Activated gamma-delta T cell treated with anti-CD3 and anti-CD28 coated beads, Interleukin-2, amount 50 U/mL, for 16 hours (primary cell): ENCODE data around the gene ZNF445.
A peak's percentile ranks its signal among the peaks of the same experiment; 100 is the strongest.
"Not testable (repeated sequence)": the region's sequence is repeated elsewhere in the genome, so short reads cannot be mapped to it uniquely, and the experiment has no call there.

Source experiments
- DNase-seq: peaks from one replicate; pipeline ENCODE4 v3.0.0-alpha.2; 2020; ENCODE audit warnings: low read depth

The ZNF445 gene

DNA sequence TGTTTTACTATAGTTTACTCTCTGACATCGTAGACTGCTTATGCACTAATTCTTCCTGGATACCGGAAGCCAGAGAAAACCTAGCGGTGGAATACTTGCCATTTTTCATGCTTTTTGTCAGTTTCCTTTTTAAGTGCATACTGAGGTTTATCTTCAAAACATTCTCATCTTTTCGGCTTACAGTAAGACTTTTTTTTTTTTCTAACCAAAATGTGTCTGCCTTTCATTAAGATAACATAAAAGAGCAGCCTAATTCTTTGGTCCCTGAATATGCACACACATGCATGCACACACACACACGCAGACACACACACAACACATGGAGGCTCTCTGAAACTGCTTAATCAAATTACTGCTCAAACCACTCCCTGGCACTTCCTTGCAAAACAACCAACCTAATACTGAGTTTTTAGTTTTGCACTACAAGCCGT is 1.3 kb downstream of the ZNF445 start:
- no peak for DNase-seq

DNA sequence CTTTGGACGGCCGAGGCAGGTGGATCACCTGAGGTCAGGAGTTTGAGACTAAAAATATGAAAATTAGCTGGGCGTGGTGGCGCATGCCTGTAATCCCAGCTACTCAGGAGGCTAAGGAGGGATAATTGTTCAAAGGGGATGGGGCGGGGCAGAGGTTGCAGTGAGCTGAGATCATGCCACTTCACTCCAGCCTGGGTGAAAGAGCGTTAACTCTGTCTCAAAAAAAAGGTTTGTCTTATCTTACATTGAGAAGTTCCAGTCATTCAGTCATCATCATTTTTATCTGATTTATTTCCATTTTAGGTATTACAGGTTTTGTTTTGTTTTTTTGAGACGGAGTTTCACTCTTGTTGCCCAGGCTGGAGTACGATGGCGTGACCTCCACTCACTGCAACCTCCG is 2.6 kb downstream of the ZNF445 start:
- DNase-seq, result not testable (repeated sequence)

DNA sequence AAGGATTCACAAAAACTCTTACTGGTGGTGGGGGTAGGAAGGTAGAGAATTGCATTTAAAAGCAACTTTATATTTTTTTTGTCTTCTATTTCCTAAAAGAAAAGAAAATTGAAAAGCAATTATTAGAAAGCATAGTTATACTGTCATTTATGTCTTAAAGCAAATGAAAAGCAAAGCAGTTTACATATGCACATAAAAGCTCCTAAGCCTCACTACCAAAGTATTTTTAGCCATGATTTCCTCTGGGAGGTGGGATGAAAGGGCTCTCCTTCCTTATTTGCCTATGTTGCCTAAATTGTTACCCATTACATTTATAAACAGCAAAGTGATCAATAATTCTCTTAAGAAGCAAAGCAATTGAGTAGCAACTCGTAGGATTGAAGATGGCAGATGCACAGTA is 7.0 kb downstream of the ZNF445 start:
- no peak for DNase-seq

DNA sequence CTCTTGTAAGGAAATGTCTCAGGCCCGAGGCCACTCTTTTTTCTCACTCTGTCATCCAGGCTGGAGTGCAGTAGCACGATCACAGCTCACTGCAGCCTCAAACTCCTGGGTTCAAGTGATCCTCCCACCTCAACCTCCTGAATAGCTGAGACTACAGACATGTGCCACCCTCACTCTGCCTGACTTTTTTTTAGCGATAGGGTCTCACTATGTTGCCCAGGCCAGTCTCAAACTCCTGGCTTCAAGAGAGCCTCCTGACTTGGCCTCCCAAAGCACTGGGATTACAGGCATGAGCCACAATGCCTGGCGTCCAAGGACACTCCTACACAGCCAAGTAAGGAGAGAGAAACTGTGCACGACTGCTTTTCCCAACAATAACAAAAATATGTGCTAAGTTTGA is 7.6 kb downstream of the ZNF445 start:
- DNase-seq, result no peak

DNA sequence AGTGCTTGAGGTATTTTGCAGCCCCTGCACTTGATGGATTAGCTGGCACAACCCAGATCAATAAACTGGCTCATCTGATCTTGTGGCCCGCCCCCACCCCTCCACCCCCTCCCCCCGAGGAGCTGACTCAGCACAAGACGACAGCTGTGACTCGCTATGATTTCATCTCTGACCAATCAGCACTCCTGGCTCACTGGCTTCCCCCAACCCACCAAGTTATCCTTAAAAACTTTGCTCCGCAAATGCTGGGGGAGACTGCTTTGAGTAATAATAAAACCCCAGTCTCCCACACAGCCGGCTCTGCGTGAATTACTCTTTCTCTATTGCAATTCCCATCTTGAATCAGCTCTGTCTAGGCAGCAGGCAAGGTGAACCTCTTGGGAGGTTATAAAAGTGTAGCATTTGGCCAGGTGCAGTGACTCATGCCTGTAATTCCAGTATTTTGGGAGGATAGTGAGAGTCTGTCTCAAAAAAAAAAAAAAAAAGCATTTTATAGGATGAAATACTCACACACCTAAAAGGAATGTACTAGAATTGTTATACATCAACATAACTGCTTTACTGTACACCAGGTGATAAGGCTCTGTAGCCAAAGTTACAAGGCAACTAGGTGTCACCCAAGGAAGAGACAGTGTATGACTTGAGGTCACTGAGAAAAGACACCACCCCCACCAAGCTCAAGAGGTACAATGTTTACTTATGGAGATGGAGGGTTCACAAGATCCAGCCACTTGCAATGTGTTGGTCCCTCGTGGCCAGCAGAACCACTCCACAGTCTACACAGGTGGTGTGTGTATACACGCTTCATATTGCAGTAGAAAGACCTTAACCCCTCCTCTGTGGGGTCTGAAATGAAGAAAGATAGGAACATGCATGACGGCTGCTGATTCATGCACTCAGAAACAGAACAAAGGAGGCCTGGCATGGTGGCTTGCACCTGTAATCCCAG is 8.6 kb downstream of the ZNF445 start:
- DNase-seq, result no peak

DNA sequence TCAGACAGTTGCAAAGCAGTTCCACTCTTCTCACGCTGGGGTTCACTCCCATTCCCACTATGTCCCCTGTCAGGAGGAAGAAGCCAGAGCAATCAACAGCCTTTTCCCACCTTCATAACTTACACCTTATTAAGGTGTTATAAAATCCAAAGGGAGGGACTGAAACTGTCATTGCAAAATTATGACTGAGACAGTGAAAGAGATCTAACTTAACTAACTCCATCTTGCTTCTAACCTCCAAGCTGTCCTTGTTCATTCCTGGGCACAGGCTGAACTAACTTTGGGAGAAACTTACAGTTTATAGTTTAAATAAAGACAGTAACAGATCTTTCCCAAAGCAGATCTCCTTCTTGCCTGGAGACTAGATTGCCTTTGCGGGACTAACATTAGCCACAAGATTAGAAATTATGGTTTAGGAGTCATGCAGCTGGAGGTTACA is 9.4 kb downstream of the ZNF445 start:
- not testable (repeated sequence) for DNase-seq

DNA sequence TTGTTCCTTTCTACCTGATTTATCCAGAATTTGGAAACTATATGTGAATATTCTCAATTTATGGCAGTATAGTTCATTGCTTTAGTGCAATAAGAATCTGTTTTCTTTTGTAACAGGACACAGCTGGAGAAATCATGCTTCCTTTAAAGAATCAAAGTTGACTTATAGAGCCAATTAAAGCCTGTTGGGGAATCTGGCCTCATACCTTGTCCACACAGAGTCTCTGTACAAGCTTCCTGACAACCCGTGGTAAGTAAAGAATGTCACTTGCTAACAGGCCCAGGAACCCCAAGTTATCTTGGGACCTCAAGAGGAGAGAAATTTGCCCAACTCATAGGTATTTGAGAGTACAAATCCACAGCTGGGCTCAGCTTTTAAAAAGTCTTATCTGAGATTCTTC is 10.2 kb downstream of the ZNF445 start:
- no peak for DNase-seq

DNA sequence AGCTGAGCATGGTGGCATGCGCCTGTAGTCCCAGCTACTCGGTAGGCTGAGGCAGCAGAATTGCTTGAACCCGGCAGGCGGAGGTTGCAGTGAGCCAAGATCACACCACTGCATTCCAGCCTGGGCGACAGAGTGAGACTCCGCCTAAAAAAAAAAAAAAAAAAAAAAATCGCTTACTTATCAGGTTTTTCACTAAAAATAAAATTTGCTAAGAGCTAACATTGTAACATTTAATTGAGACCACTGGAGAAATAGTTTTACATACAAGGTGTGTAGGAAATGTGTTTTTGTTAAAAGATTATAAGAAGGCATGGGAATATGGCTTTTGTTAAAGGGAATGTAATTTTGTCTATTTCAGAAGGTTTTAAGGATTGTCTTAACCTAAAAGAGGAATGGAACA is 12.6 kb downstream of the ZNF445 start:
- DNase-seq, result not testable (repeated sequence)

DNA sequence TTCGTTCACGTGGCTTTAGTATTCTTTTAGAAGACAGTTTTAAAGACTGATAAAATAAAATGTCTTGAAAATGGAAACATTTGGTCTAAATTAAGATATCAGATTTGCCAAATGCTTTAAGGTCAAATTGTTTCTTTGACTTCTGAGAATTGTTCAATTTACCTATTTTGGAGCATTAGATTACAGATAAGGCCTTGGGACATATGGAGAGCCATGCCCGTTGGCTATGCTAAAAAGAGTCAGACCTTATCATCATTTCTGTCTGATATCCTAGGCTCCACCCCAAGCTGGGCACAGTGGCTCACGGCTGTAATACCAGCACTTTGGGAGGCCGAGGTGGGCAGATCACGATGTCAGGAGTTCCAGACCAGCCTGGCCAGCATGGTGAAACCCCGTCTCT is 13.0 kb downstream of the ZNF445 start:
- DNase-seq, result no peak

DNA sequence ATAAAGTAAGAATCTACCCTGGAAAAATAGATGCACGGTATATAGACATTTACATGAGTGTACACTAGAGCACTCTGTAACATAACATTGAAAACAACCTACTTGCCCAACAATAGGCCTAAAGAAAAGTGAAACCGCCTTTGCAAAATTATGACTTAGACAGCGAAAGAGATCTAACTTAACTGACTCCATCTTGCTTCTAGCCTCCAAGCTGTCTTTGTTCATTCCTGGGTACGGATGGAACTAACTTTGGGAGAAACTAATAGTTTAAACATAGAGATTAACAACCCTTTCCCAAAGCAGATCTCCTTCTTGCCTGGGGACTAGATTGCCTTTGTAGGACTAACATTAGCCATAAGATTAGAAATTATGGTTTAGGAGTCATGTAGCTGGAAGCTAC is 17.4 kb downstream of the ZNF445 start:
- DNase-seq, result not testable (repeated sequence)

DNA sequence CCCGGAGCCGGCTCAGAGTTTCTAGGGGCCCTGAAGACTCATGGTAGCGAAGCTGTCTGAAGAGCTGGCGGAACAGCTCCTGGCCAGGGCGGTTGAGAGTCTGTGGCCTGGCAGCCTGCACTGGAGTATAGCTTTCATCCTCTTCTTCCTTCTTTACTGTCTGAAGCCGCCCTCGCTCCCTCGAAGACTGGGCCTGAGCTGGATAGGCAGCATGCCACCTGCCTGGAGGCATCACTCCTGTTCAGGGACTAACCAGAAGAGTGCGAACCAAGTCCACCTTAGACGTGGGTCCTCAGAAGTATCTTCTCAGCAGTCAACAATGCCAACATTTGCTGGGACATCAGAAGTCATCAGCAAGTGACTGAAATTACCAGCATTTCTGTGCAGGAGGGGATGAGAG is 22.2 kb downstream of the ZNF445 start:
- DNase-seq, result no peak

DNA sequence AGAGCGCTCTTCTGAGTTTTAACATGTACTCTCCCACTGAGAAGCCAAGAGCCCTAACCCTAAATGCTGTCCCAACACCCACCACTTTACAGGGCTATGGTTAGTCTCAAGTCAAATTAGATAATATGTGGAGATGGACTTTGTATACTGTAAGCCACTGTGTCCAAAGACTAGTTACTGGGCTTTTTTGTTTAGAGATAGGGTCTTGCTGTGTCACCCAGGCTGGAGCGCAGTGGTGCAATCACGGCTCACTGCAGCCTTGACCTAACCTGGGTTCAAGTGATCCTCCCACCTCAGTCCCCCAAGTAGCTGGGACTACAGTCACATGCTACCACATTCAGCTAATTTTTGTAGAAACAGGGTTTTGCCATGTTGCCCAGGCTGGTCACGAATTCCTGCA is 23.2 kb downstream of the ZNF445 start:
- no peak for DNase-seq

DNA sequence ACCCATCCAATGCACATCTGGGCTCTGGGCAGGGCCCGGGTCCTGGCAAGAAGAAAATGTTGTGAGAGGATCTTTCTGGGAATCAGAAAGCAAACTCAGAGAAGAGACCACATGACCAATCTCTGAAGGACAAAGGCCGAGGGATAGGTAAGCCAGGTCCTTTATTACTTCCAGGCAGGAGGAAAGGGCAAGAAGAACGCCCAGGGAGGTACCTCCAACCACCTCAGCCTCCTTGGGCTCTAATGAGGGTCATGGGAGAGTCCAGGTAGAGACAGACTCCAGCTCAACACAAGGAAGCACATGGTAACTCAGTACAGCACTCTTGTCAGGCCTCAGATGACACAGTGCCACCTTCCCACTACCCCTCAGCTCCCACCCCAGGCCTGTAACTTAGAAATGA is 26.0 kb downstream of the ZNF445 start:
- no peak for DNase-seq

DNA sequence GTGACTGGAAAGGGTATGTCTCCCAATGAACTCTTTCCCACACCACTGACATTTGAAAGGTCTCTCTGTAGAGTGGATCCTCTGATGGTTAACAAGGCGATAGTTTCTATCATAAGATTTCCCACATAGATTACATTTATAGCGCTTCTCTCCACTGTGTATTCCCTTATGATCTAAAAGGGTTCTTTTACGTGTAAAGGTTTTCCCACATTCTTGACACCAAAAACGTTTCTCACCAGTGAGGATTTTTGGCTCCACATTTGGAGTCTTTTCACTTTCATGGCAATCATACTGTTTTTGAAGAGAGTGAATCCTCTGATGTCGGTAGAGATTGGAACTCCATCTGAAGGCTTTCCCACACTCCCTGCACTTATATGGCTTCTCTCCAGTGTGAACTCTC is 30.5 kb downstream of the ZNF445 start:
- no peak for DNase-seq

DNA sequence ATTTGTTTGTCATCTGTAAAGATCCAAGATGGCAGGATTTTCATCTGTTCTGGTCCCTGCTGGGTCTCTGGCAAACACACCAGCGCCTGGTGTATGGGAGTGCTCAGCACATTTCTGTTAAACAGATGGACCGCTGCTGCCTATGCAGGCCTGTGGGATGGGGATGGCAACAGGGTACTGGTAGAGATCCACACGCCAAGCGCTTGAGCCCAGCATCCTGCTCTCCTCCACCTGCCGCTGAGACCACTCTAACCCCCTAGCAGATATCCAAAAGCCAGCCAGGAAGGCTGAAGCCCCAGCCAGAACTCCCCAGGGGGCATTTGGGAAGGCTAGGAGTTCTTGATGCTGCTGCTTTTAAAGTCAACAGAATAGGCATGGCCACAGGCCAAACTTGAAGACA is 31.7 kb downstream of the ZNF445 start:
- DNase-seq, result no peak

DNA sequence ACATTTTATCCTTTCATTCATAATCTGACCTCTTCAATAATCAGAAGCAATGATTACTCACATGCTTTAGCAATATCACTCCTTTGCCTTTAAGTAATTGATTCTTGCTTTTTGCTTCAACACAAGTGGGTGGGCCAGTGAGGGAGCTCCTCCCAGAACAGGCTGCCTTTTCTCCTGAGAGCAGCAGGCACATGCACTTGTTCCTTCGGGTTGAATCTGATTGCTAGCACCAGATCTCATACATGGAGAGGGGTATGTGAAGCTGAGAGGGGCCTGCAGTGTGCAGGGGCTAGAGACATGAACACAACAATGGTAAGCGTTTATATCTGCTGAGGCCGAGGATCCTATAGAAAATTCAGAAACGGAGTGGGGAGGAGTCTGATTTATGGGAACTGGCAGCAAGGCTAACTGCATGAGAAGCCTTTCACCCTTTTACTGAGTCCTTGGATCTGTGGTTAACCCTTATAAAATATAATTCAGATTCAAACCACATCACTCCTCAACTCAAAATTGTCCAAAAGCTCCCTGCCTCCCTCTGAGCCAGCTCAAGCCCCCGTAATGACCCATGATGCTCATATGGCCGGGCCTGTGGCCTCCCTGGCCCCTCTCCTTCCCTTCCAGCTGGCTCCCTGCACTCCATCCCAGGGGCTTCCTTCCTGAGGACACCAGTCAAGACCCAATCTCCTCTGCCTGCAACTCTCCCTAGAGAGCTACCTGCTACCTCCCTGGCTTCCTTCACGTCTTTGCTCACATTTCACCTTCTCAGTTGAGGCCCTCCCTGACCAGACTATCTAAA is 32.4 kb downstream of the ZNF445 start:
- no peak for DNase-seq

DNA sequence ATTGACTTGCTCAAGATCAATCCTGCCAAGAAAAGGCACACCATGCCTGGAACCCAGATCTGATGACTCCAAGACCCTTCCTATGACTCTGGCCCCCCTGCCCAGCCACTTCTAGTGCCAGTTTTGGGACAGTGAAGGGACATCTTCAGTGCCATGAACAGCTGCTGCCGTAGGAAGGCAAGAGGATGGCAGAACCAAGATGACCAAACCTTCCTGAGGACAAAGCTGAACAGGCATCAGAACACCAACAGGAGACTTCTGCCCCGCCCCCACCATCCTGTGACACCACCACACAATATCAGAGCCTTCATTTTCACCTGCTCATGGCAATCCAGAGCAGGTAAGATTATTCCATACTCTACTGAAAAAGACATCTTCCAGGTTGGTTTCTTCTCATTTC is 33.0 kb downstream of the ZNF445 start:
- DNase-seq, result no peak

DNA sequence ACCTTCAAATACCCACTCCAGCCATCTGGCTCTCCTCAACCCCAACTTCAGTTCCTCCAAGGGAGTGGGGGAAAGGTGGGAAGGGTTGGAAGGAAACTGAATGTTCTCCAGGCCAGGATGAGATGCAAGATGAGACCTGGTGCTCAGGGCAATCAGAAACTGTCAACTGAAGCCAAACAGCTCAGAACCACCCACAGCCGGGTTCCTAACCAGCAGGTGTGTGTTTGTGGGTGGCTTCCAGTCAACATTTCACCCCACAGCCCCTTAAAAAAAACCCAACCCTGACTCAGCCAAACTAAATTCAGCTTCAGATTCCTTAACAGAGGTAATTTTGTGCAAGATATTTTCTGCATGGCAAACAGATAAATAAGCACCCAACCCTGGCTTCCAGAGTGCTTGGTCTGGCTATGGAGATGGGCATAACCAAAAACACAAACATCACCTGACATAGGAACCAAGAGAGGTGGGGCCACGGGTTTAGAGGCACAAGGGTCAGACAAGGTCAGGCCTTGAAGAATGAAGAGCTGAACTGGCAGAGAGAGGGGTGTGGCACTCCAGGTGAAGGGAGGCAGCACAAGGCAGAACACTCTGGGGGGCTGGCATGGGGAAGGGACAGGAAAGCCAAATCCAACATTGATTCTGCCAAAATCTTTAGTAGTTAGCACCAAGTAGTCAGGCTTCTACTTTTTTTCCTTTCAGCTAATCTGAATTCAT is 34.7 kb downstream of the ZNF445 start:
- DNase-seq, result no peak

DNA sequence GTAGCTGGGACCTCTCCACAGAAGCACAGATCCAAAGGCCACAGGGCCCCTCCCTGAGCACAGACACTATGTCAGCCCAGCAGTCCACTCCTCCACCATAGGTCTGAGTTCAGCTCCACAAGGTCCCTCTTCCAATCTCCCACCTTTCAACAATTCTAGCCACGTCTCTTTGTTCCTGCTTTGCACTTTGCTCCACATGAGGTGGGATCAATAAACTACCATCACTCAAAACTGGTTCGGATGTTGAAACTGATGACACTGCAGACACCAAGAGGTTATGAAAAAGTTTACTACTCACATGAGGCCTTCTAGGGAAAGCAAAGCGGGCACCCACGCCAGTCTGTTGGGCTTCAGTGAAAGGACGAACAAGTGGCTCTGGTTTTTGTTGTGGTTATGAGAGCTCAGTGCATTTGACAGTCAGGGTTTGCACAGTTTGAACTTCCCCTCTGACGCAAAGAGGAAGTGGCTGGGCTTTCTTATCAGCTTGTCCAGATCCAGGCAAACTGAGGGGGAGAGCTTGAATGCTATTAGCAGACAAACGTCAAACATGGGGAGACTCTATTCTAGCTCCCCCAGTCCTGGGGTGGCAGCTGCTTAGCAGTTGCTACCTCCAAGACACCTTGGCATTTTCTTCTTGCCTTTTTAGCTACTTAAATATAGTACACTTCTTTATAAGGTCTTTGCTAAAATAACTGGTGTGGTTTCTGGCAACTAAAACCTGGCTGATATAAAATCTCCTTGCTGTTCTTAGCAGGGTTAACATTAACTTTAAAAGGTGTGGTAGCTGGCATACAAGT is 37.8 kb downstream of the ZNF445 start:
- peak; percentile 43 for DNase-seq

DNA sequence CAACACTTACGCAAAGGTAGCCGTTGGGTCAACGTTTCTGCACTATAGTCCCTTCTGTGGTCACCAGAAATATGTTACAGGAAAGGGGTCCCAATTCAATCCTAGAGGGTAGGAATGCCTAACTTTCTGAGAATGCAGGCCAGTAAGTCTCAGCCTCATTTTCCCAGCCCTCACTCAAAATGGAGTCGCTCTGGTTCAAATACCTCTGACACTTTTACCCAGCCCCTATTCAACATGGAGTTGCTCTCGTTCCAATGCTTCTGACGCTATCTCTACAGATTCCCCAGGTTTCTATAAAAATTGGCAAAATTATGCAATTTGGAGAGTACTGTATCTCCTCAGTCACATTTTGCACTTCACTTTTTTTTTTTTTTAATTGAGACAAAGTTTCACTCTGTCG is 39.7 kb downstream of the ZNF445 start:
- no peak for DNase-seq

DNA sequence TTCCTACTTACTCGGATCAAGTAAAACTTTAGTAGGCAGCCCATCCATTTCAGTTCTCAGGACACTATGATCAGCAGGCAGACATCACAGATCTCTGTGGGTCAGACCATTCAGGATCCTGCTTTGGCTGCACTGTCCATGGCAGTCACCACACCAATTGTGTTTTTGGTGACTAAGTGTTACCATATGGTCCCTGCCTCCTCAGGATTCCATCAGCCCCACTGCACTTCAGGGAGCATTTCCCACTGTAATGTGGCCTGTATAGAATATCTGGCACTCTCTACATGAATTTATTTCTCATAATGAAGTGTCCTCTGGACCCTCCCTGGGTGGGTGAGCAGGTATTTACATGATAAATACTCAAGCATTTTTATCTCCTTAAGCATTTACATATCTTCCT is 41.3 kb downstream of the ZNF445 start:
- no peak for DNase-seq
